Hippocampal formation (tissue), 2 donors: ENCODE data around the gene ADAMTS16.
A peak's percentile ranks its signal among the peaks of the same experiment; 100 is the strongest.

Experiments
- DNase-seq, 2 donors: peaks; one replicate each; lab custom pipeline; 2025; lab: John Stamatoyannopoulos, UW

ADAMTS16 gene

DNA sequence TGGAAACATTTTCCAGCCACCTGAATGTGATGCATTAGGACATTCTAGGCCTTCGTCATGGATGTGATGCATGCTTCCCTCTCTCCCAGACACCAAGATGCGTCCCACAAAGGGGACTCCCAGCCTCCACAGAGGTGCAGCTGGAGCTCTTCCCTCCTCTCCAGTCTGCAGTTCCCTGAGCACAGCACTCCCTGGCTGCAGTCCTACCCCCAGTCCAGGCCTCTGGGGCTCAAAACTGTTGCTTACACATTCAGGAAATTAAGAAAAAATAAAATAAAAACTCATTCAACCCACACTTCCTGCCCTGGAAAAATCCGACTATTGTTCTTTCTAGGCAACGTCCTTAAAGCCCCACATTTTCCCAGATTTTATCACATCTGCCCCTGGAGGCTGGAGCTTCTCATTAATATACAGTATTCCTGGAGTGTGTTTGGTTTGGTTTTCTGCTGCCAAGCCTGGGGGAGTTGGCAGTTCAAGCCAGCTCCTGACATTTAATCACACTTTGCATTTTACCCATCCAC, 204.0 kb downstream of the ADAMTS16 start:
- DNase-seq: no peak

DNA sequence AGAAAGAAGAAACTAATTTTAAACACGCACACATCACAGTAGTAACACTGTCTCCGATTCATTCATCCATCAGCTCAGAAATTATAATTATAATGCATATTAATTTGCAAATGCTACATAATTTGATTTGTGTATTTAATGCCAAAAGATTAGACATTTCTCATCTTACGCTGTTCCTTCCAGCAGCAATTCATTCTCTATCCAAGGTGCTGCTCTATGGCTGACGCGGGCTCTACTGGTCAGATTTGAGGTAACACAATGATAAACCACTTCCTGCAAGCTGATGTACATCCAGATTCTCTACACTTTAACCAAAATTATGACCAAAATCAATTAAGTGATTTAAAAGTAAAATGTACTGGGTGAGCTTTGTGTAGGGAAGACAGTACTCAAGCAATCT, 204.5 kb downstream of the ADAMTS16 start:
- no peak for DNase-seq

DNA sequence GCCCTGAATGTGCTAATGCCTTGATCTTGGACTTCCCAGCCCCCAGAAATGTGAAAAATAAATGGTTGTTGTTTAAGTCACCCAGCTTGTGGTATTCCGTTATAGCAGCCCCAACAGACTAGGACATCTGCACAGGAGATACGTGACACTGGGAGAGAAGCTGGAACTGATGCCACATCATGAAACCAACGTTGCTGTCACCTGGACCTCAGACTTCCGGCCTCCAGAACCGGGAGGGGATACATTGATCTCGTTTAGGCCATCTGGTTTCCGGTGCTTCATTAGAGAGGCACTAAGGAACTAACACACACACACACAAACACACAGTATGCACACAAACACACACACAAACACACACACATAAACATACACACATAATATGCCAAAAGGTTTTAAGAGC, 207.3 kb downstream of the ADAMTS16 start:
- no peak for DNase-seq

DNA sequence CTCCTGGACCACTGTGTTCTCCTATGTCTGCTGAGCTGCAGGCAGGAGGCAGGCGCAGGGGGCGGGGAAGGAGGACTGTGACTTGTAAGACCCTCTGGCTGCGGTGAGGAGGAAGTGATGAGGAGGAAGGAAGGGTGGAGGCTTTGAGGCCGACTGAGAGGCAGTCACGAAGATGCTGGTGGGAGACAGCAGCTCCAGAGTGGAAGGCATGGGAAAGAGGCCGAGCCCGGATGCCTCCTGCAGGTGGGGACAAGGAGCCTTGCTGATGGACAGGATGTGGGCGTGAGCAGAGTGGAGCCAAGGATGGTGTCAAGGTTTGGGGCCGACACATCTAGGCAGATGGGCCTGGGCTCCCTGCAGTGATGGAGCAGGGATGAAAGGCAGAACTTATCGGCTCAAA, 208.0 kb downstream of the ADAMTS16 start:
- no peak for DNase-seq

DNA sequence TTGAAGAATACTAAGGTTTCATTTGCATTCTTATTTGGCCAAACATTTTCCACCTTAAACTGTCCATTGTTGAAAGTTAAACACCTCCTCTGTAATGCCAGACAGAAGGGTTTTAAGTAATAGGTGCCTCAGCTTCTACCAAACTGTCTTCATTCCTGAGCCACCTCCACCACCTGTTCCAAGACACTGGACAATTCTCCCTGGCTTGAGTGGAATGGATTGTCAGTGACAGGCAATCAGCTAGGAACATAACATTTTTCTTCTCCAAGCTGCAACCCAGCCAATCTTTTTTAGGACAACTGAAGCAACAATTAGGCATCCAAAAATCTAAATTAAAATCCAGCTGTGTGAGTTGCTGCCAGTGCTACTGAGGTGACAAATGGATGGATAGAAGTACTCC, 208.4 kb downstream of the ADAMTS16 start:
- no peak for DNase-seq

DNA sequence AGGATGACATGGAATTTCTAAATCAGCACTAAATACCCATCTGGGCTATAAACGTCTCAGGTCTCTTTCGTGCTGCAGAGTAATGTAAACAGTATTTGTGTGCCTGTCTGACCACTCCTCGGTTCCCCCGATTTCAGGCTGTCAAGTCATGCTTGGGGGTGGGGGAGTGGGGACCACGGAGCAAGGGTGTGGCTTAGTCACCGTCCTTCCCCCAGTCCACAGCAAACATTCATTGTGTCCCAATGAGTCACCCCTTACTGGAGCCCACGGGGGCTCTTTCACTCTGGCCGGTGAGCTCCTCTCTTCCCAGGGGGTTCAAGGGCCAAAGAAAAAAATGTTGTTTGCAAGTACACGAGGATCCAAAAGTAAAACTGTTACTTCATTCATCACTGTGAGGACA, 210.0 kb downstream of the ADAMTS16 start:
- no peak for DNase-seq

DNA sequence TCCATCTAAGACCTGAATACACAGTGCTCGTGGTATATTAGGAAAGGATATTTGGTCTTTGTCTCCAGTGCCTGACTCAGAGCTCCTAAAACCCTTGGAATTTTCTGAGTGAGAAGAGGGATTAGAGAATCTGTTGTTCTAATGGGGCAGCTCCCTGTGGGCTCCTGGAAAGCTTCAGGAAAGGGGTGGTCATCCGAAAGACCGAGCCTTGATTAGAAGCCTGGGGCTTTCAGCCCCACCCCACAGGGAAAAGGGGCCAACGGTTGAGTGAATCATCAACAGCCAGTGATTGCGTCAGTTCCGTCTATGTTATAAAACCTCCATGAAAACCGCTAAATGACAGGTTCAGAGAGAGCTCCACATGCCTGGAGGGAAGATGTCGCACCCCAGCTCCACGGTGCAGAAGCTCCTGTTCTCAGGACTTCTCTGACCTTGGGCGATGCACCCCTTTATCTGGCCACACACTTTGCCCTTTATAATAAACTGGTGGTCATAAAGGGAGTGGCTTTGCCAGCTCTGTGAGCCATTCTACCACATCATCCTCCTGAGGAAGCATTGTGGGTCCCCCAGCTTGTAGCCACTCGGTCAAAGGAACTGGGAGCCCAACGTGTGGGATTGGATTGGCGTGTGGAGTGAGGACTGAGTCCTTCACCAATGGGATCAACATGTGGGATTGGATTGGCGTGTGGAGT, 211.3 kb downstream of the ADAMTS16 start:
- DNase-seq: no peak

DNA sequence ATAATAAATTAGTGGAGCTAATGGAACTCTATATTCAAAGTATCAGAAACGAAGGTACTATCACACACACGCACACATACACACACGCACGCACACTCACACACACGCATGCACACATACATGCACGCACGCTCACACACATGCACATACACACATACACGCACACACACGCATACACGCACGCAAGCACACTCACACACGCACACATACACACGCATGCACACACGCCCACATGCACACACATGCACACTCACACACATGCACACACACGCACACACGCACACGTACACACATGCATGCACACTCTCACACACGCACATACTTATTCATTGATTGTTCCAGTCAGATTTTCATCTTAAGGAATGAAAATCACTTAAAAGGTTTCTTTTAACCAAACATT, 212.5 kb downstream of the ADAMTS16 start:
- no peak for DNase-seq

DNA sequence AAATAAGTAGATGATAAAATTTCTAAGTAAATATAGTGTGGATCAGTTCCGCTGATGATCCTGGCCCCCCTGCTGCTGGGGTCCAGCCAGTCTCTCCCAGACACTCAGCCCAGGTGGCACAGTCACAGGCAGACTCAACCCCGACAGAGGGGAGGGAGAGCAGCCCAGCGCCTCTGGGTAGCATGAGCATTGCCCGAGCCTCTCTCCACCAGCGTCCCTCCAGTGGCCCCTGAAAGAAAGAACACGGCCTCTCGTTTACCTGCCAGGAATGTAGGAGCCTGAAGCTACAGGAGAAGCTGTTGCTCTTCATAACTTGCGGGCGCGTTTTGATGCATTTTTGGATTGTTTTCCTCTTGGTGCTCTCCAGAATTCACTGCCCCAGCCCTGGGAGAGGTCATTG, 213.6 kb downstream of the ADAMTS16 start:
- DNase-seq: no peak

DNA sequence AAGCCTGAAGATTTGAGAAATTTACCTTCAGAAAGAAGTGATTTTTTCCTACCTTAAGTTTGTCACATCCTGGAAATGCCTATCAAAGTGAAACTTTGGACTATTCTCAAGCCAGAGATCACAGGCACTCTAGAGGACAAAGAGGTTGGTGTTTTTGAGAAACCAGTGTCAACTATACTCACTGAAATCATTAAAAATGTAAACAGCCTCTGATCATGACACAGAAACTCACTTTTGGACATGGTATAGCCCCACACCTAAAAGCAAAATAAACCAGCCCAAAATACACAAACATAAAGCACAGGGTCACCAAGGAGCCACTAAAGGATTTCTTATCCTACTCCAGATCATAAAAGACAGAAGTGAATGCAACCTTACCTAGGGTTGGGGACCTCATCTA, 216.6 kb downstream of the ADAMTS16 start:
- DNase-seq: no peak

DNA sequence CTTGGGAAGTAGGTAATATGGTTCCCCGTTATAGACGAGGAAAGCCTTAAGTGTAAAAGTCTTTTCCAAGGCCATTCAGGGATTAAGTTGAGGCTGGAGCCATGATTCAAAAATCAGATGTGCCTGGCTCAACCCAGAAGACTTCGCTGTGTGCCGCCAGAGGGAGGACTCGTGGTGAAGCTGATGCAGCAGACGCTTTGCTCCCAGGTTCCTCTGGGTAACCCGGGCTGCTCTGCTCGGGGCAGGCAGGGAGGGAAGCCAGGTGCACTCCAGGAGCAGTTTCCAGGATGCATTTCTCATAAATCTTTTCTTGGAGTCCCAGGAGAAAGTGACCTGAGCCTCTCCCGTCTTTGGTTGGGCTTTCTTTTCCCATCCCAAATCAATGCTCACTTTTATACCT, 219.5 kb downstream of the ADAMTS16 start:
- DNase-seq: no peak

DNA sequence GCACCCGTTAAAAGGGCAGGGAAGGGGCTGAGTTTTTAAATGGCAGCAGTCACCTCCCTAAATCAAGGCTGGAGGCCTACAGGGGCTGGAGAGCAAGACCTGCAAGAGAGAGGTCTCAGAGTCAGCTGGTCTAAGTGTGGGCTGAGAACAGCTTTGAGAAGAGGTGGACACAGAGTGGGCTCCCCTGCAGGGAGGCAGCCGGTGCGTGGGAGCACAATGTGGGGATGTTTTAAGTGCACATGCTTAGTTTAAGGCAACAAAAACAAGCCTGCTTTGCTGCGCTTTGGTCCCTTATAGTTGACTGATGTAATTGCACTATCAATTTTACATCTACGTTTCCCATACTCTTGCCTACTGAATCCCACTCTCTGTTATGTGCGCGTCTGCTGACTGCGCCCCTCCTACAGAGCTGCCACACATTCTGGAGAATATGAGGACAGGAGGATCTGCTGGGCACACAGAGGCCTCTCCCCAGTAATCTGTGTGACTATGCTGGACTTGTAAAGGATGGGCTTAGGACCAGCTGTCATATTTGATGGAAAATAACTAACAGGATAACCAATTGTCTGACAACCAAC, 220.3 kb downstream of the ADAMTS16 start:
- DNase-seq: no peak

DNA sequence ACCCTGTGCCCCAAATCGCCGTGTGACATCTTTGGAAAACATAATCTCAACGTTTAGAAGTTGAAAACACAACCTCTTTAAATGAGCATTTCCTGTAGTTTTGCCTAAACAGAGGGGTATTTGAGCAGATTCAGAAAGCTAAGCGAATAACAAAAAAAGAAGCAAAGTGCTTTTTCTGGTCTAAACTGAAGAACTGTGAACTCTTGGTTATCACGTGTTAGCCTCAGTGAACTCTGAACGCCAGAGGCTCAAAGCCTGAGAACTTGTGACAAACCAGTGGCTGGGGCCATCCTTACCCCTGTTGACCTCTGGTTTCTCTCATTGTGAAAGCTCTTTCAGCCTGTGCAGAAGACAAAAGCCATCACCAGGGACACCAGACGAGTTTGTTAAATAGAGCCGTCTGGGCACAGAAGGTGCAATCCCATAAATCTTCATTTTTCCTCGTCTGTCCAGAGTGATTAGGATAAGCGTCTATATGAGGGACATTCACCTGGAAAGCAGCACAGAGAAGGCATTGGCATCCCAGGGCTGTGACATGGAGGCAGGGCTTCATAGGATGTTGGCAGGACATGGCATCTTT, 220.9 kb downstream of the ADAMTS16 start:
- no peak for DNase-seq

DNA sequence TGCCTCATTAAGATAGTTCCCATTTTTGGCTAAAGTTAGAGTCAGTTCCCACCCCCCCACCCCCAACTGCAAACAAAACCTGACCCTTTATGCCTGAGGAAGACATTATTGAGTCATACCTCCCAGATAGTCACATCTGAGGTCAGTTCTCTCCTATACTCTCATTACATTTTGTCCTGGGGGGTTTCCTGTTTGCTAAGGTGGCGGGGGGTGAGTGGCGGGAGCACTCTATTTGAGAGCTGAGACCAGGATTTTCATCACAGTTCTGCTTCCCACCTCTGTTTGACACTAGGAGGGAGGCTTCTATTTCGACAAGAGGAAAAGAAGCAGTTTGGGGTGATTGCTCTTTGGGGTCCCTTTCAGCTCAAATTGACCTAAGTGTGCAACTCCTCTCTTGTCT, 222.9 kb downstream of the ADAMTS16 start:
- DNase-seq: no peak

DNA sequence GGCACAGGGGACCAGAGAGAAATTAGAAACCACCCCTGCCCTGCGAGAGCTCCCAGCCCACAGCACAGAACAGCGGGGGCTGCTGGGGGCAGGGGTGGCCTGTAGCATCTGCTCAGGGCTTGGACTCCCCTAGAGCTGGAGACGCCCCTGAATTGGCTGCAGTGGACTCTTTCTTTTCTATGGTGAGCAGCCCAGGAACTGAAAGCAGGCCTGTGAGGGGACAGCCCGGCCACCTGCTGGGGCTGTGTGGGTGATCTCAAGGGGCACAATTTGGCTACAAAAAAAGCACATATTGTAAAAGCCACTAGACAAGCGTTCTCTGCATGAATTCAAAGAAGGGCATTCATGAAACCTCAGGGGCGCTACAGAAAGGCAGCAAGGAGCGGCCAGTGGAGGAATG, 224.8 kb downstream of the ADAMTS16 start:
- DNase-seq: no peak

DNA sequence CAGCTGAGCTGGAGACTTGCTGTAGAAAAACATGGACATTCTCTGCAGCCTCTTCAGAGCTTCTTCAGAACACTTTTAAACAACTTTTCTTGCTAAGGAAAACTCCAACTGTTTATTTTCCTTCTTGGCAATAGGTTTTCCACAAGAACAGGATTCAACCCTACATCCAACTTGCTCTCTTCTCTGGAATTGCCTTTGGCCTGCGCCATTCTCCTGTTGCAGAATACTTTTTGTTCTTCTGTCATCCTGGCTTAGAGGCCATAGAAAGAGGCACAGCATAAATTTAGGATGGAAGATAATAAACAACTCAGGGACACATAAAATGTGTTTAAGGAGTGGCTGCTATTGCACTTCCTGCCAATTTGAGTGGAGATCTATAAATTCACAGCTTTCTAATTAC, 227.6 kb downstream of the ADAMTS16 start:
- no peak for DNase-seq

DNA sequence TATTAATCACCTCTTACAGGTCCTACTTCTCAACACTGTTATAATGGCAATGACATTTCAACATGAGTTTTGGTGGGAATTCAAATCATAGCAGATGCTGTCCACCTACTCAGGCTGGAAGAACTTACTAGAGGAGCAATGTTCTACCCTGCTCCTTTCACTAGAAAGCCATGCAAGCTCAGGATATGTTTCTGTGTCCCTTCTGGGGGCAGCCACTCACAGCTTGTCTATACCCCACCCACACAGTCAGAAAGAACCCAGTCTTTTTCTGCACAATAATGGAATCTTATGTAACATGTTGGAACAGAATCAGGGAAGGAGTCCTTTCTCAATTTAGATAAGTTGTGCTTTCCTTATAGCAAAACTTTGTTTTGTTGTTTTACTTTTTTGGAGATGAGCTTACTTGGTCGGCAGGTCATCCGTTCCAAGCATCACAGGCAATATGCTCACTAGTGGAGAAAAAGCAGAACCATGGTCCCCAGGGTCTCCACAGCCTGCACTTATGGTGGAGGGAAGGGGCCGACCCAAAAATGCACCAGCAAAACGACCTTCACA, 229.0 kb downstream of the ADAMTS16 start:
- peak in 1 of 2 donors; percentile 16 for DNase-seq
